GM23248 (cell line): ENCODE measurements around the gene C1orf35.

Experiments
- EZH2 ChIP-seq: fragments of 200-600 bp; sonication (generic); IDR thresholded peaks from 2 replicates; pipeline ENCODE4 v1.6.1; 2018; ENCODE audit warnings: antibody characterized with exemption, mild to moderate bottlenecking; ENCODE audit not compliant: insufficient read depth, poor library complexity, severe bottlenecking
- EZH2phosphoT487 ChIP-seq: fragments of 200-600 bp; sonication (generic); IDR thresholded peaks from 2 replicates; pipeline ENCODE4 v1.6.1; 2018; ENCODE audit warnings: antibody characterized with exemption, moderate library complexity, mild to moderate bottlenecking, low read depth; ENCODE audit not compliant: insufficient read depth

GRCh38 chr1:228075801-228076271 is 27.3 kb downstream of the C1orf35 start:
- TF ChIP-seq EZH2 = no peak
- no peak for TF ChIP-seq EZH2phosphoT487
